Thymus (tissue), 11 donors: ENCODE measurements around the gene SELENOS. TPM values are rescaled to one million over a fixed set of nuclear protein-coding genes. Genes with fewer than 3 reads are reported as not detected.
A peak's percentile ranks its signal among the peaks of the same experiment; 100 is the strongest.

Experiments
- DNase-seq, 9 donors: peaks; one replicate each; pipeline ENCODE4 v3.0.0-alpha.2; 2013; ENCODE audit warnings: low spot score in 9 of 9, low read depth in 6 of 9, missing footprints in 1 of 9
- H3K27ac ChIP-seq, 2 donors: one replicate each; pipeline ENCODE4 v1.5.1; 2013; ENCODE audit warnings: control low read depth in 1 of 2, low read depth in 1 of 2, low read length in 1 of 2, mild to moderate bottlenecking in 1 of 2, moderate library complexity in 1 of 2
- H3K27me3 ChIP-seq, 2 donors: one replicate each; pipeline ENCODE4 v1.5.1; 2013; ENCODE audit warnings: low read length in 1 of 2; ENCODE audit not compliant: control insufficient read depth in 2 of 2, insufficient read depth in 1 of 2
- H3K36me3 ChIP-seq, 2 donors: one replicate each; pipeline ENCODE4 v1.5.1; 2013; ENCODE audit warnings: low read length in 1 of 2, mild to moderate bottlenecking in 1 of 2, moderate library complexity in 1 of 2; ENCODE audit not compliant: control insufficient read depth in 2 of 2, insufficient read depth in 2 of 2
- H3K4me1 ChIP-seq, 2 donors: one replicate each; pipeline ENCODE4 v1.5.1; 2013; ENCODE audit warnings: low read length in 2 of 2; ENCODE audit not compliant: control insufficient read depth in 2 of 2, insufficient read depth in 2 of 2
- H3K4me3 ChIP-seq, 2 donors: one replicate each; pipeline ENCODE4 v1.5.1; 2013; ENCODE audit warnings: low read length in 2 of 2, control low read depth in 1 of 2, mild to moderate bottlenecking in 1 of 2
- H3K9me3 ChIP-seq, 2 donors: one replicate each; pipeline ENCODE4 v1.5.1; 2013; ENCODE audit warnings: low read length in 1 of 2, mild to moderate bottlenecking in 1 of 2; ENCODE audit not compliant: control insufficient read depth in 2 of 2, insufficient read depth in 1 of 2
- WGBS: extraction: QIAGEN DNeasy Blood & Tissue Kit; methylation state at CpG from one replicate; pipeline ENCODE4 v1.1.7; 2013; 5-methylcytosine and 5-hydroxymethylcytosine counted together
- polyA plus RNA-seq: library from polyadenylated mRNA; stranded (reverse); fragments of 200-250 nt; gene quantifications from one replicate; pipeline ENCODE4 v1.2.3, GENCODE V29; 2013
- total RNA-seq: library from RNA; stranded (reverse); fragments of 120-200 nt; gene quantifications from one replicate; pipeline ENCODE4 v1.2.4, GENCODE V29; 2013
- donor health status: healthy.

The SELENOS gene
- total and polyA plus RNA-seq, 2 donors = 26.4 to 64.5 TPM

GRCh38 chr15:101322854-101323477, 45.7 kb upstream of the SELENOS start:
- WGBS = 91% methylated on average over 17 of the region's 17 CpGs
- H3K9me3 ChIP-seq = peaks cover 0 to 4% of the 10 kb centered on the region in 2 donors
- no peak overlapping the region for H3K27ac ChIP-seq
- peaks cover 0 to 4% of the 10 kb centered on the region in 2 donors for H3K4me1 ChIP-seq
- H3K27me3 ChIP-seq = peaks cover 2 to 28% of the 10 kb centered on the region in 2 donors
- no peak overlapping the region for H3K4me3 ChIP-seq
- DNase-seq = no peak
- H3K36me3 ChIP-seq = no peaks in the 10 kb centered on the region

- H3K36me3 ChIP-seq = no peaks in the 10 kb centered on the region
- 95% methylated on average over 21 of the region's 21 CpGs for WGBS
These were observed 44.9 kb upstream of the SELENOS start for GRCh38 chr15:101322016-101322695.

GRCh38 chr15:101320501-101321052, 43.3 kb upstream of the SELENOS start:
- H3K4me3 ChIP-seq = no peak overlapping the region

More at GRCh38 chr15:101322016-101322695, 44.9 kb upstream of the SELENOS start:
- Histone ChIP-seq H3K4me1 (peaks cover 0 to 4% of the 10 kb centered on the region in 2 donors), H3K27me3 (peaks cover 2 to 26% of the 10 kb centered on the region in 2 donors), H3K9me3 (peaks cover 0 to 4% of the 10 kb centered on the region in 2 donors), H3K4me3 (no peak overlapping the region), H3K27ac (no peak overlapping the region)
- no peak for DNase-seq

GRCh38 chr15:101318839-101319238, 41.6 kb upstream of the SELENOS start:
- peaks cover 0 to 4% of the 10 kb centered on the region in 2 donors for H3K9me3 ChIP-seq
- peaks cover 0 to 4% of the 10 kb centered on the region in 2 donors for H3K4me1 ChIP-seq
- H3K27me3 ChIP-seq = peaks cover 2 to 24% of the 10 kb centered on the region in 2 donors
- no peaks in the 10 kb centered on the region for H3K36me3 ChIP-seq
- 56% methylated on average over 7 of the region's 7 CpGs for WGBS
- H3K4me3 ChIP-seq = no peak overlapping the region
- no peak for DNase-seq
- no peak overlapping the region for H3K27ac ChIP-seq

More at GRCh38 chr15:101320501-101321052, 43.3 kb upstream of the SELENOS start:
- H3K27ac ChIP-seq = no peak overlapping the region
- peaks cover 0 to 4% of the 10 kb centered on the region in 2 donors for H3K4me1 ChIP-seq
- H3K36me3 ChIP-seq = no peaks in the 10 kb centered on the region
- peaks cover 2 to 24% of the 10 kb centered on the region in 2 donors for H3K27me3 ChIP-seq
- DNase-seq = peak in 6 of 9 donors; percentile 21 to 70 (median 35)
- peaks cover 0 to 4% of the 10 kb centered on the region in 2 donors for H3K9me3 ChIP-seq
- WGBS = 7% methylated on average over 21 of the region's 21 CpGs

- Histone ChIP-seq H3K36me3 (no peaks in the 10 kb centered on the region), H3K4me3 (no peak overlapping the region), H3K9me3 (peaks cover 0 to 4% of the 10 kb centered on the region in 2 donors), H3K4me1 (peaks cover 0 to 4% of the 10 kb centered on the region in 2 donors), H3K27me3 (peaks cover 2 to 24% of the 10 kb centered on the region in 2 donors), H3K27ac (no peak overlapping the region)
- 93% methylated on average over 20 of the region's 20 CpGs for WGBS
- DNase-seq = no peak
These were observed 41.0 kb upstream of the SELENOS start for GRCh38 chr15:101318147-101318819.

- H3K36me3 ChIP-seq = no peaks in the 10 kb centered on the region
- 95% methylated on average over 6 of the region's 6 CpGs for WGBS
- no peak overlapping the region for H3K27ac ChIP-seq
- H3K4me3 ChIP-seq = no peak overlapping the region
- H3K4me1 ChIP-seq = peaks cover 0 to 4% of the 10 kb centered on the region in 2 donors
- no peak for DNase-seq
- H3K9me3 ChIP-seq = peaks cover 0 to 4% of the 10 kb centered on the region in 2 donors
- peaks cover 2 to 24% of the 10 kb centered on the region in 2 donors for H3K27me3 ChIP-seq
These were observed 40.1 kb upstream of the SELENOS start for GRCh38 chr15:101317336-101317872.

GRCh38 chr15:101316529-101316928, 39.2 kb upstream of the SELENOS start:
- H3K4me3 ChIP-seq = no peak overlapping the region
- peaks cover 0 to 4% of the 10 kb centered on the region in 2 donors for H3K4me1 ChIP-seq
- H3K27me3 ChIP-seq = peaks cover 2 to 23% of the 10 kb centered on the region in 2 donors
- no peaks in the 10 kb centered on the region for H3K36me3 ChIP-seq
- DNase-seq = no peak
- H3K27ac ChIP-seq = no peak overlapping the region
- H3K9me3 ChIP-seq = peaks cover 0 to 4% of the 10 kb centered on the region in 2 donors
- WGBS = 94% methylated on average over 5 of the region's 5 CpGs

- no peak overlapping the region for H3K4me3 ChIP-seq
- H3K36me3 ChIP-seq = no peaks in the 10 kb centered on the region
- H3K4me1 ChIP-seq = no peaks in the 10 kb centered on the region
- H3K27ac ChIP-seq = no peak overlapping the region
- WGBS = 95% methylated on average over 10 of the region's 10 CpGs
- peaks cover 0 to 4% of the 10 kb centered on the region in 2 donors for H3K9me3 ChIP-seq
- H3K27me3 ChIP-seq = peaks cover under 1 to 17% of the 10 kb centered on the region in 2 donors
- DNase-seq = no peak
These were observed 38.5 kb upstream of the SELENOS start for GRCh38 chr15:101315736-101316135.
